Osteocyte (in vitro differentiated cells): ENCODE results near the gene SKIC2. TPM values are rescaled to one million over a fixed set of nuclear protein-coding genes. Genes with fewer than 3 reads are reported as not detected.

Source experiments
- DNase-seq: peaks from one replicate; pipeline ENCODE4 v3.0.0; 2021; ENCODE audit warnings: mixed read lengths; ENCODE audit not compliant: unreplicated experiment; ENCODE audit errors: extremely low spot score
- H3K27ac Mint-ChIP-seq: one replicate; pipeline ENCODE4 v1.8.0; 2021; ENCODE audit warnings: mild to moderate bottlenecking, mixed read lengths; ENCODE audit not compliant: unreplicated experiment
- H3K27me3 Mint-ChIP-seq: one replicate; pipeline ENCODE4 v1.8.0; 2021; ENCODE audit warnings: mixed read lengths; ENCODE audit not compliant: unreplicated experiment
- H3K36me3 Mint-ChIP-seq: one replicate; pipeline ENCODE4 v1.8.0; 2021; ENCODE audit warnings: mixed read lengths; ENCODE audit not compliant: unreplicated experiment
- H3K4me1 Mint-ChIP-seq: one replicate; pipeline ENCODE4 v1.8.0; 2021; ENCODE audit warnings: mixed read lengths; ENCODE audit not compliant: unreplicated experiment
- H3K4me3 Mint-ChIP-seq: one replicate; pipeline ENCODE4 v1.8.0; 2021; ENCODE audit warnings: mild to moderate bottlenecking, moderate library complexity, mixed read lengths; ENCODE audit not compliant: unreplicated experiment
- H3K9me3 Mint-ChIP-seq: one replicate; pipeline ENCODE4 v1.8.0; 2021; ENCODE audit warnings: mixed read lengths; ENCODE audit not compliant: unreplicated experiment
- CTCF ChIP-seq: fragments of 200-600 bp; sonication (generic); IDR thresholded peaks from 2 replicates; pipeline ENCODE4 v1.5.0; 2021; ENCODE audit warnings: antibody characterized with exemption, mild to moderate bottlenecking, moderate library complexity
- total RNA-seq: library from RNA; stranded (reverse); gene quantifications from 2 replicates; pipeline ENCODE4 v1.2.1, GENCODE V29; 2021

Gene SKIC2
- total RNA-seq, 1 donor from 2014 or later, result 84.3 TPM

GRCh38 chr6:31958412-31958740 is 599 bp upstream of the SKIC2 start:
- Mint-ChIP-seq H3K4me3 (peak overlapping the region; percentile 96), H3K9me3 (no peaks in the 10 kb centered on the region), H3K27me3 (no peaks in the 10 kb centered on the region), H3K27ac (peak overlapping the region; percentile 92), H3K36me3 (peaks cover 51% of the 10 kb centered on the region), H3K4me1 (peaks cover 23% of the 10 kb centered on the region)
- DNase-seq, result no peak
- TF ChIP-seq CTCF, result no peak

GRCh38 chr6:31961616-31962015 is 2.6 kb downstream of the SKIC2 start:
- DNase-seq, result no peak
- Mint-ChIP-seq H3K4me3 (no peak overlapping the region), H3K4me1 (peaks cover 23% of the 10 kb centered on the region), H3K36me3 (peaks cover 46% of the 10 kb centered on the region), H3K27ac (no peak overlapping the region), H3K27me3 (no peaks in the 10 kb centered on the region), H3K9me3 (no peaks in the 10 kb centered on the region)
- TF ChIP-seq CTCF, result no peak

- no peak overlapping the region for H3K27ac Mint-ChIP-seq
Observed at GRCh38 chr6:31963921-31964320, 4.9 kb downstream of the SKIC2 start.

GRCh38 chr6:31965700-31966099 is 6.7 kb downstream of the SKIC2 start:
- Mint-ChIP-seq H3K27ac (no peak overlapping the region), H3K4me1 (peaks cover 11% of the 10 kb centered on the region), H3K9me3 (no peaks in the 10 kb centered on the region), H3K36me3 (peaks cover 49% of the 10 kb centered on the region), H3K27me3 (no peaks in the 10 kb centered on the region), H3K4me3 (no peak overlapping the region)
- TF ChIP-seq CTCF, result no peak
- no peak for DNase-seq

More at GRCh38 chr6:31963921-31964320, 4.9 kb downstream of the SKIC2 start:
- H3K4me3 Mint-ChIP-seq, result no peak overlapping the region
- H3K9me3 Mint-ChIP-seq, result no peaks in the 10 kb centered on the region
- H3K27me3 Mint-ChIP-seq, result no peaks in the 10 kb centered on the region
- H3K36me3 Mint-ChIP-seq, result peaks cover 49% of the 10 kb centered on the region
- no peak for DNase-seq
- peaks cover 13% of the 10 kb centered on the region for H3K4me1 Mint-ChIP-seq
- no peak for TF ChIP-seq CTCF

- no peak for TF ChIP-seq CTCF
- peaks cover 44% of the 10 kb centered on the region for H3K36me3 Mint-ChIP-seq
- H3K4me3 Mint-ChIP-seq, result no peak overlapping the region
- DNase-seq, result no peak
- H3K27me3 Mint-ChIP-seq, result no peaks in the 10 kb centered on the region
- no peak overlapping the region for H3K27ac Mint-ChIP-seq
- H3K9me3 Mint-ChIP-seq, result no peaks in the 10 kb centered on the region
- H3K4me1 Mint-ChIP-seq, result peaks cover 19% of the 10 kb centered on the region
Observed at GRCh38 chr6:31966506-31966905, 7.5 kb downstream of the SKIC2 start.
